Glomerular endothelial cell (primary cell): ENCODE measurements around the gene LEAP2. TPM values are rescaled to one million over a fixed set of nuclear protein-coding genes. Genes with fewer than 3 reads are reported as not detected.

Experiments used
- DNase-seq: peaks from one replicate; pipeline ENCODE4 v3.0.0-alpha.2; 2011; ENCODE audit warnings: low read depth, low spot score; ENCODE audit errors: extremely low read depth
- total RNA-seq: library from RNA; depleted of rRNA; stranded (reverse); fragments of >200 nt; gene quantifications from 2 replicates; pipeline ENCODE4 v1.2.3, GENCODE V29; 2015

LEAP2 gene, protein sequence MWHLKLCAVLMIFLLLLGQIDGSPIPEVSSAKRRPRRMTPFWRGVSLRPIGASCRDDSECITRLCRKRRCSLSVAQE
- total RNA-seq: 0.10 and 0.76 TPM in 2 replicates

DNA sequence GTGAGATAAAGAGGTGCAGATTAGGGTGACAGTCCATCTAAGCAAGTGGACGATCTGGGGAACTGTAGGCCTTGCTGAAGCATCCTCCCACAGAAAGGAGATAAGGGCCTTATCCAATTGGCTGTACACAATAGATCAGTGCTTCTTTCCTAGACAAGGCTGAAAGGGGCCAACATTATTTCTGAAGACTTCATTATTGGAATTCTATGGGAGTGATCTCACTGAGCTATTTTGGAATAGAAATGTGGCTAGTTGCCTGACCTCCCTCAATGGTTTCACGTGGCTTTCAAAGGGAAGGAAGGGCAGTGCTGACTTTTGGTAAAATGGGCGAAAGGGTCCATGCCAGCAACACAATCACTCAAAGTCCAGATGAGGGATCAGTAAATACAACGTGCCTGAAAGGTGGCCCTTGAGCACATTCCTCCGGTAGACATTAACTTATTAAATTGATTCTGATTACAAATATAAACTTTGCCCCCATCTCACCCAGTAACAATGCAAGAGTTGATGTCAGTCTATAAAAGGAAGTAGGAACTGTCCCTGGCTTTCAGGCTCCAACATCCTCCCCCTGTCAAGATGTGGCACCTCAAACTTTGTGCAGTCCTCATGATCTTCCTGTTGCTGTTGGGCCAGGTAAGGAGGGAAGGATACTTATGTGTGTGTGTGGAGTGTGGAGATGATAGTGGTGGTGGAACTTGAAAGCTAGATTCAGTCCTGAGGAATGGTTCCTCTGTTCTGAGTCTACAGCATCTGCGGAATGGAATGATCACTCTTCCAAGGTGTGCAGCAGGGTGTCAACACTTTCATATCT lies at the start of gene LEAP2:
TSS of gene LEAP2 (plus strand) at position 550 of the 811 bp plus-strand sequence. CDS start at position 577, 27 bp downstream.
- no peak for DNase-seq

DNA sequence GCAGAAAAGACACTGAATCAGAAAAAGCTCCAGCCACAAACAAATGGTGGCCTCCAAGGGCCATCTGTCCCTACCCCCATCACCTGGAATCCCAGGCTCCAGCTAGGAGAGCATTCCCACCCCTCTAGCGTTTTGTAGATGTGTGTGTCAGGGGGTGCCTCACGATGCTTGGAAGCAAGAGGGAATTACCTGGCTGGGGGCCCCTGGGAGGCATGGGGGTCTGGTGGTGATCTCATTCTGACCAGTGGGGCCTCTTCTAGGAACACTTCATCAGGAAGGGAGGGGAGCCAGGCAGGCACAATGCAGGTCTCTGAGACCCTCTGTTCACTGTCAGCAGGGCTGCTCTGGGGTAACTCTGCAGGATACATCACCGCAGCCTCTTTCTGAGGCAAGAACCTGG lies 49.0 kb upstream of the LEAP2 start:
- no peak for DNase-seq

GRCh38 chr5:132825033-132825833 lies 48.2 kb upstream of the LEAP2 start:
- DNase-seq: no peak

- DNase-seq: no peak
These were observed 47.6 kb upstream of the LEAP2 start for GRCh38 chr5:132825834-132826391.

DNA sequence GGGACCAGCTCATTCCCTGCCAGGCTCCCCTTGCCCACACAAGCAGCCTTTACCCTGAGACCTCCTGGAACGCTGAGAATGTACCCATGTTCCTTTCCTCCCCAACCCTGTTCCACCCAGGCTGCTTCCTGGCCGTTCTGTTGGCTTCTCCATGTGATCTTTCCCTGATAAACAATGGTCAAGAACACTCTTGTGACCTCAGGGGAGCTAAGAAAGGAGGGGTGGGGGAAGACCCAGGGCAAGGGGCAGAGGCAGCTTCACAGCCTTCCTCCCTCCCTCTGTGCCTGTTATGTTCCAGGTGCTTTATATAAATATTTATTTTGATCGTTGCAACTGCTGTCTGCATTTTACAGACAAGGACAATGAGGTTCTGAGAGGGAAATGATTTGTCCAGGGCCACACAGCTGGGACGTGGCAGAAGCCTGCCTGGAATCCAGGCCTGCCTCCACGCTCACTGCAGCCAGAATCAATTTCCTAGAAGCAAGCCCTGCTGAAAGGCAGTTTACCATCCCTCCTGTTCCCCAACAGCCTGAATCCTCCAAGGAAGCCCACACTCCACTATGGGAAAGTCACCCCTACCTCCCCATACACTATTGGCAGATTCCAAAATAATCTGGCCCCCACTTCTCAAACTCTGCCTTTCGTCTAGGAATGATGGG lies 46.9 kb upstream of the LEAP2 start:
- no peak for DNase-seq

DNA sequence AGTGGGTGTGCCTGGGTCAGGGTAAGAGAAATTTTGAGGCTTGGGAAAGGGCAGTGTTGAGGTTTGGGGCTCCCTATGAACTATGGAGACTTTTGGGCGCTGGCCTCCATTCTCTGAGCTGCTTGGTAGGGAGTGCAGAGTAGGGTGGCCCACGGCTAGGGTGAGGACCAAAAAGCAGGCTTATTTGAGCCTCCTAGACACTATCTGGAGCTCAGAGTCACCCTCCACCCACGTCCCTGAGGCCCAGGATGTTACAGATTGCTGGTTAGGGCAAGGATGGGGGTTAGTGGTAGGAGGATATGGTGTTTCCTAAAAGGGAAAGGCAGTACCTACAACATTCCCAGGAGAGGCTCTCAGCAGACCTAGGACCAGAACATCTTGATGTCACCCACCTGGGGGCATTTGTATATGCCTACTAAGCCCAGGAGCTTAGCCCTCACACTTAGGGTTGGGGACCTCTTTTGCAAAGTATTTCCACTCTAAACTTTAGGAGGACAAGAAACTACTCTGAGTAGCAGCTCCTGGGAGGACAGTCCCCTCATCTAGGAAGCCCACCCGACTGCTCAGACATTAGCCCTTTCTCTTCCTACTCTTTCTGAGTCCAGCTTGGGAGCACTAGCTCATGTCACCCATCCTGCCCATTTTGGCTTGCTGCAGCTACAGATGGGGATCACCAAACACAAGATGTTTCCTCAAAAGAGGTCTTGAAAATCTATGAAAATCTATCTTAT lies 45.4 kb upstream of the LEAP2 start:
- DNase-seq: no peak

GRCh38 chr5:132828846-132829494 lies 44.5 kb upstream of the LEAP2 start:
- DNase-seq: no peak

DNA sequence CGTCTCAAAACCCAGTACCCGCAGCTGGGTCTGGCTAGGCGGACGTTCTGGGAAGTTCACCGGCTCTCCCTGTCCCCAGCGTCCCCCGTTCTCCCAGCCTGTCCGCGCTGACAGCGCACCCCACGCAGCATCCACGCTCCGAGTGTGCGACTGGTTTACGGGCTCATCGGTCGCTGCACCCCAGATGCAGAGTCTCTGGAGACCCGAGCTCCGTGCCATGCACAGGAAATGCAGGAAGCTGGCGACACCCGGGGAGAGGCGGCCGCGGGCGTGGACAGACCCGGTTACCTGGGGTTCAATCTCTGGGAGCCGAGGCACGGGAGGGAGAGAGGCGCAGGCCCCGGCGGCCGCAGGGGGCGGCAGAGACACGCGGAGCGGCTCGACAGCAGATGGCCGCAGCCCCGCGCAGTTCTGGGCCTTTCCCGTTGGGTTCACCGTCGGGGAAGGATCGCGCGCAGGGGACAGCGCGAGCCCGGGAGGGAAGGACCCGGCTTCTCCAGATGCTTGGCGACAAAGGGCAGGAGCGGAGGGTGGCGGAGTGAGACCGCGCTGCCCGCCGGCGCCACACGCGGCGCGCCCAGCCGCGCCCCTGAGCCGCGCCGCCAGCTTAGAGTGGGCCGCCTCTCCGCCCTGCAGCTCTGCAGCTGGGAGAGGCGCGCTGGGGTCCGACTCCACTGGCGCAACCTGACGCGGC lies 43.6 kb upstream of the LEAP2 start:
- no peak for DNase-seq

GRCh38 chr5:132830436-132831094 lies 42.9 kb upstream of the LEAP2 start, which contains the start of gene SHROOM1:
SHROOM1 (minus strand) TSS chr5:132830647; CDS start chr5:132826140, 4,507 bp downstream.
- no peak for DNase-seq

- DNase-seq: no peak
These were observed 42.2 kb upstream of the LEAP2 start for GRCh38 chr5:132831095-132831860.

DNA sequence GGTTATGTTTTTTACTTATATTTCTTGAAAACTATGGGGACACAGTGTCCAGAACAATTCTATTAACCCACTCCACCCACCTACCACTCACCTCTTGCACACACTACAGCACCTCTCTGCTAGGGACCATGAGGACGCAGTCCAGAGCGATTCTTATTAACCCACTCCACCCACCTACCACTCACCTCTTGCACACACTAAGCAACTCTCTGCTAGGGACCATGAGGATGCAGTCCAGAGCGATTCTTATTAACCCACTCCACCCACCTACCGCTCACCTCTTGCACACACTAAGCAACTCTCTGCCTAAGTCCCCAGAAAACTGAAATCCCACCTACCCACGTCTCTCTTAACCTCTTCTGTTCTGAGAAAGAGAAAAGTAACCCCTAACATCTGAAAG lies 40.9 kb upstream of the LEAP2 start:
- DNase-seq: no peak

GRCh38 chr5:132834057-132834456 lies 39.4 kb upstream of the LEAP2 start:
- no peak for DNase-seq

- no peak for DNase-seq
These were observed 36.6 kb upstream of the LEAP2 start for GRCh38 chr5:132836852-132837251.

GRCh38 chr5:132837868-132838267 lies 35.6 kb upstream of the LEAP2 start:
- DNase-seq: no peak

GRCh38 chr5:132838516-132839282 lies 34.8 kb upstream of the LEAP2 start:
- no peak for DNase-seq

DNA sequence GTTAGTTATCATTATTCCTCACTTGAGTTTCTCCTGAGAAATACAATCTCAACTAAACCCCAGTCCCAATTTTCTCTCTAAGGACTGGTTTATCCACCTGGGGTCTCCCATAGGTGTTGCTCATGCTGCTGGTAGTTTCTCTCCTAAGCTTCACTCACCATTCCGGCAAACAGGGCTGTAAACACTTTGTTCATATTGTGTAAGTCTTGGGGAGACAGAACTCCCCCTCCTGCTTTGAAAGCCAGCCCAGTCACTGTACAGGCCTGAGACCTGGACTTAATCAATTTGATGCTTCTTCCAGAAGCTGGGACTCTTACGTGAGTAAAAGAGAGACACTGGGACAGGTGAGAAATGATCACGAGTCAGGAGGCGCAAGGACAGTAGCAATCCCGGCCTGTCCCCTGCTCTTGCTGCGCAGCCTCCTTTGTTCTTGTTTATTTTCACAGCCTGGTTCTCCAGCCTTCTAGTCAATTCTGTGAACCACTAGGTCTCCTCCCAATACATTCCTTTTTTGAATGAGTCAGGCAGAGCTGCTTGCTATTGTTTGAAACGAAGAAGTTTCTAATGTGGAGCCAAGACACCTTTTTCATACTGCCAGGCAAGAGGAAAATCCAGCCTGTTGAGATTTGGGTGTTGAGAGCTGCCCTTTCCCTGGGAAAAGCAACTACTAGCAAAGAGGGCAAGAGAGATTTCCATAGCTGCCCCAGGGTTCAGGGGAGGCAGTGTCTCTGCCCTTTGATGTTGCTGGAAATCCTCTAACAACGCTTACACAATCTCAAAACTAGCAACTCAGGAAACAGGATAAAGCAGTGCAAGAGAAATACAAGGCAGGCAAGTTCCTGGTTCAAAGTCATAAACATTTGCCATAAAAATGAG lies 33.8 kb upstream of the LEAP2 start:
- DNase-seq: peak; percentile 64
